Gastrocnemius medialis (tissue), 4 donors: Measurements from ENCODE around the gene PLD1.

ENCODE experiments used
- POLR2A ChIP-seq, 2 donors: fragments of 450-650 bp; IDR thresholded peaks; one replicate each; pipeline ENCODE4 v1.6.1; 2017; ENCODE audit warnings: antibody characterized with exemption in 2 of 2, mild to moderate bottlenecking in 2 of 2, moderate library complexity in 2 of 2
- TF ChIP-seq, protein P1 (sequence below), 5 experiments: fragments of 450-650 bp in 3 of 5; fragments of 200-600 bp in 2 of 5; sonication (generic) in 2 of 5; IDR thresholded peaks in 4 of 5; conservative IDR thresholded peaks in 1 of 5; 1 replicate in 4 of 5; 2 replicates in 1 of 5; pipeline ENCODE4 v1.5.1; 2016 to 2019; ENCODE audit warnings: antibody characterized with exemption in 5 of 5, mild to moderate bottlenecking in 3 of 5, moderate library complexity in 3 of 5

DNA sequence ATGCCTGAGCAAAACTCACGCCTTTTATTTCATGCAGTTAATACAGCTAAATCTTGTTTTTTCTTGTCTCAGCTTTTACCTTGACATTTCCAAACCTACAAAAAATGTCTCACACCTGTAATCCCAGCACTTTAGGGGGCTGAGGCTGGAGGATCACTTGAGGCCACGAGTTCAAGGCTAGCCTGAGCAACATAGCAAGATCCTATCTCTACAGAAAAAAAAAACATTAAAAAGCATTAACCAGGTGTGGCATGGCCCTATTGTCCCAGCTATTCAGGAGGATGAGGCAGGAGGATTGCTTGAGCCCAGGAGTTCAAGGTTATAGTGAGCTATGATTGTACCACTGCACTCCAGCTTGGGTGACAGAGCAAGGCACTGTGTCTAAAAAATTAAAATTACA is 29.0 kb upstream of the PLD1 start:
- TF ChIP-seq POLR2A (IDR thresholded peaks at IDR 0.05) = no peak
- TF ChIP-seq, protein P1, sequence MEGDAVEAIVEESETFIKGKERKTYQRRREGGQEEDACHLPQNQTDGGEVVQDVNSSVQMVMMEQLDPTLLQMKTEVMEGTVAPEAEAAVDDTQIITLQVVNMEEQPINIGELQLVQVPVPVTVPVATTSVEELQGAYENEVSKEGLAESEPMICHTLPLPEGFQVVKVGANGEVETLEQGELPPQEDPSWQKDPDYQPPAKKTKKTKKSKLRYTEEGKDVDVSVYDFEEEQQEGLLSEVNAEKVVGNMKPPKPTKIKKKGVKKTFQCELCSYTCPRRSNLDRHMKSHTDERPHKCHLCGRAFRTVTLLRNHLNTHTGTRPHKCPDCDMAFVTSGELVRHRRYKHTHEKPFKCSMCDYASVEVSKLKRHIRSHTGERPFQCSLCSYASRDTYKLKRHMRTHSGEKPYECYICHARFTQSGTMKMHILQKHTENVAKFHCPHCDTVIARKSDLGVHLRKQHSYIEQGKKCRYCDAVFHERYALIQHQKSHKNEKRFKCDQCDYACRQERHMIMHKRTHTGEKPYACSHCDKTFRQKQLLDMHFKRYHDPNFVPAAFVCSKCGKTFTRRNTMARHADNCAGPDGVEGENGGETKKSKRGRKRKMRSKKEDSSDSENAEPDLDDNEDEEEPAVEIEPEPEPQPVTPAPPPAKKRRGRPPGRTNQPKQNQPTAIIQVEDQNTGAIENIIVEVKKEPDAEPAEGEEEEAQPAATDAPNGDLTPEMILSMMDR (IDR thresholded peaks at IDR 0.05 in 4 of 5, conservative IDR thresholded peaks at IDR 0.05 in 1 of 5) = no peak
